Activated CD8-positive, alpha-beta memory T cell treated with anti-CD3 and anti-CD28 coated beads for 48 hours (primary cell): ENCODE measurements around the gene CASQ2.

Experiments used
- DNase-seq, 3 experiments: peaks; one replicate each; pipeline ENCODE4 v3.0.0-alpha.2; 2020; ENCODE audit warnings: low read depth in 2 of 3, low spot score in 2 of 3

CASQ2 gene

DNA sequence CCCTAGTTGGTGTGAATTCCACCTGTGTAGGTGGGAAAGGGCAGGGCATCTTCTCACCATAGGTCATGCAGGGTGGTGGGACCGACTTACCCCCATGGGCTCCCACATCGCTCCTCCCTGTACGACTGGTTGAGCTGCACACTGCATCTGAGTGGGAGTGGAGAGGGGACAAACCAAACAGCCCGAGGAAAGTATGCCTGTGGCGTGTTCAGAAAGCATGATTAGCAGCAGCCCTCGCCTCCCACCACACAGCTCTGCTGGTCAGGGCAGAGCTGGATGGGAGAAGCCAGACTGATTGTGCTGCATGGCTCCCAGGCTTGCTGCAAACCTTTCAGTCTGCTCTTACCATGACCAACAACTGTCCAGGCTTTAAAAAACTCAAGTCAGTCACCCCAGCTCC lies 102.3 kb downstream of the CASQ2 start:
- DNase-seq = no peak

DNA sequence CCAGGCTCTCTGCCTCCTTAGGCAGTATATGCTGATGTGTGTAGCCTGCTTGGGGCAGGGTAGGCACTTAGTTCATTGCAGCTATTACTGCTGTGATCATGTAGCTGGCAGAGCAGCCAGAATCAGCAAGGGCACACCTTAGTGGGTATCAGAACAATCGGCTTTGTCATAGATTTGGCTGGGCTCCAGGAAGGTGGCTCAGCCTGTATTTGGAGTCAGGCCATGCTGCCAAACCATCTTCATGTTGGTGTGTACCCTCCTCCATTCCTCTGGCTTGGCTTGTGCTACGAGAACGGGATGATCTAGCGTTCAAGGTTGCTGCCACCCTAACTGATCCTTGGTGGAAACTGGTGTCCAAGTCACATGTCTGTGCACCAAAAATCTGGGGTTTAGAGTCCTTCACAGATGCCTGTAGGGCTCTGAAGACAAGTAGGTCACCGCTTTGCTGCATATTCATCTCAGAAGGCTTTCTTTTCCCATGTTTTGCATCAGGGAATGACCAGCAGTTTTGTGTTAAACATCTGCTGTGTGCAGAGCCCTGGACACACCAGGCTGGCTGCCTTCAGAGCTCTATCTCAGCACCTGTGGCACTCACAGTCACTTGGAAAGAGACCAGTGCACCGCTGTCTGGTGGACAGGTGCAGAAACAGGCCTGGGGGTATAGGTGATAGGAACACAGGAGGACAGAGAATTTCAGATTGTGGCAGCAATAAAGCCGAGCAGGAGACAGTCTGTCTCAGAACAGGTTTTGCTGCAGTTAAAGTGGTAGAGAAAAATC lies 103.0 kb downstream of the CASQ2 start:
- no peak for DNase-seq

DNA sequence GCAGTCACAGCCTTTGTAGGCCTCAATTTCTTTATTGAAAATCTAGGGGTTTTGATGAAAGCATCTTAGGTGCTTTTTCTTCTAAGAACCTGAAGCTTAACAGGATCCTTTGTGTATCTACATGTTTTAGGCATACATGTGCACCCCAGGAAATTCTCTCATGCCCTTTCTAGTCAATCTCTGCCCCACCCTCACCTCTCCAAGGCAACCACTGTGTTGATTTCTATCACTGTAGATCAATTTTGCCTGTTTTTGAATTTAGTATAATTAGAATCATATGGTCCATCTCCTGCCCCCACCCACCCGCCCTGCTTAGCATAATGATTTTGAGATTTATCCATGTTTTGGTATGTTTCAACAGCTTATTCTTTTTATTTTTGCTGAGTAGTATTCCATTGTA lies 107.4 kb downstream of the CASQ2 start:
- no peak for DNase-seq

DNA sequence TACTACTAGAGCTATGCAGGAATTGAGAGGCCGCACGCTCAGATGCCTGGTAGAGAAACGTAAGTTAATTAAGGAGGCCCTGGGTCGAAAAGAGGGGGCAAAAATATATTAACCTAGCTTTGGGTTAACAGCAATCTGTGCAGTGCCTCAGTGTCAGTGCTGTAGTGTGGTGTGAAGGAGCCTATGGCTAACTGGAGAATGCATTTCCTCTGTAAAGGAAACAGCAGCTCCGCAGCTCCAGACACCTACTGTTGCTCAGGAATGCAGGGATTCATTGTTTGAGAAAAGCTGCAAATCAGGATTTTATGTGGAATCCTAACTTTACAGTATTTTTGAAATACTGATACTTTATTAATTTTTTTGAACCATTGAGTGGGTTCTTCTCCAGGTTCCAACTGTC lies 108.4 kb downstream of the CASQ2 start:
- no peak for DNase-seq

DNA sequence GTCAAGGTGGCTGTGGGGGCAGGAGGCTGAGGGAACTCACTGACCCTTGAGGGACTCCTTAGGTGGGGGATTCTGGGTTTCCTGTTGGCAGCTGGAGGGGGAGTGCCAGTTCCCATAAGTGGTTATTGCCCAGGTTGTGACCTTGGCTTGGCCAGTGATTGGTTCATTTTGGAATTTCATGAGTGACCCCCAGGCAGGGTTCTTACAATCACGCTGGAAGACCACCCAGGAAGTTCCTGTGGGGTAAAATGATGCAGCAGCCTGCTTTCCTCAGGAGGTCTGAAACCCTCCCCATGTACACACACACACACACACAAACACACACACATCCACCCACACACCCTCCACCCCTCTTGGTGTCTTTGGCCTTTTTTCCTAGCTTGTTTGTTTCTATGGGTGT lies 109.9 kb downstream of the CASQ2 start:
- DNase-seq = no peak

DNA sequence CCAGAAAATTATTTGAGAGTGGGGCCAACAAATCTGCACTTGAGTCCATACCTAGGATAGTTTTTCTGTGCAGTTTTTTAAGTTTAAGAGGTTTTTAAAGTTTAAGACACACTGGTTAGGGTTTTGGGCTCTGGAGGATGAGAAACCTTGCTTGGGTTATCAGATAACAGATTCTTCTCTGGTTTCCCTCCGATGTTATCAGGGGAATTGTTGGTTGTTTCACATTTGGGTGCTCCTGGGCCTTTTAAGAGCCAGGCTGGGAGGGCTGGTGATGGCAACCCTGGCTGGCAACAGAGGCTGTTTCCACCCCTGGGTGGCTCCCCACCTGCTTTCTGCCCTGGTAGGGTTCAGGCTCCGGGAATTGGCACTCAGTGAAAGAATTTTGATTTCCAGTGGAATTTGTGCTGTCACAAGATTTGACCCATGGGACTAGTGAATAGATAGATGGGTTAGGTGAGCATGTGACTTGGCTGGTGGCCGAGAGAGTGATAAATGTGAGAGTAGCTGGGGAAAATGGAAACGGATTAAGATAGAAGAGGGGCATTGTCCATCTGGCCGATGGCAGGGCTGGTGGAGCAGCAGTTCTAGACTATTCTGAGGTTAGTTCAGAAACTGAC lies 111.9 kb downstream of the CASQ2 start:
- DNase-seq = no peak

DNA sequence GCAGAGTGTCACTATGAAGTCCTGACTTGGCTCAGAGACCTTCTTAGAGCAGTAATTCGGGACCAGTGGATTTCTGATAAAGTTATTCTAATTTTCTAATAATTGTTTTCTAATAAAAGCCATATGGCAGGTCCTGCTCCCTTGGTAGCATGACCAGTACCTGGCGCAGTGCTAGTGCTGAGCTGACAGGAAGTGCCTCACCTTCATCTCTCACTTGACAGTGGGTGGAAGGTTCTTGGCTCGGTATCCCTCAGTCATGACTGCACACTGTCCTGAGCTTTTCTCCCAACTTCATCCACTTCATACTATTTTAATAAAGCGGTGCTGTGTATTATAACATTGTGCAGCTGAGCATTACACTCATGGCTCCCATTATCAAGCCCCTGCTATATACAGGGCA lies 112.6 kb downstream of the CASQ2 start:
- no peak for DNase-seq

DNA sequence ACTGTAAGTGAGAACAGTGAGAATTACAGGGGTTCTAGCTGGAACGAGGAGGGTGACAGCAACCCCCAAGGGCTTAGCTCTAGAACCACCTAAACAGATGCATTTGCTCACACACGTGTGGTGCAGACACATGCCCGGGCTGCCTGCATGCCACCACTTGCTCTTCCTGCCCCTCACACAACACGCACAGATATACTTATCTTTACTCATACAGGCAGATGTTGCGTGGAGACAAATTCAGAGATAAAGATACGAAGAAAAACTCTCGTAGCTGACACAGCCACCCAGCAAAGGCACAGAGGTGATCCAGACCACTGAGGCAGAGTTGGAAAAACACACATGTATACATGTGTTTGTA lies 113.2 kb downstream of the CASQ2 start:
- no peak for DNase-seq

DNA sequence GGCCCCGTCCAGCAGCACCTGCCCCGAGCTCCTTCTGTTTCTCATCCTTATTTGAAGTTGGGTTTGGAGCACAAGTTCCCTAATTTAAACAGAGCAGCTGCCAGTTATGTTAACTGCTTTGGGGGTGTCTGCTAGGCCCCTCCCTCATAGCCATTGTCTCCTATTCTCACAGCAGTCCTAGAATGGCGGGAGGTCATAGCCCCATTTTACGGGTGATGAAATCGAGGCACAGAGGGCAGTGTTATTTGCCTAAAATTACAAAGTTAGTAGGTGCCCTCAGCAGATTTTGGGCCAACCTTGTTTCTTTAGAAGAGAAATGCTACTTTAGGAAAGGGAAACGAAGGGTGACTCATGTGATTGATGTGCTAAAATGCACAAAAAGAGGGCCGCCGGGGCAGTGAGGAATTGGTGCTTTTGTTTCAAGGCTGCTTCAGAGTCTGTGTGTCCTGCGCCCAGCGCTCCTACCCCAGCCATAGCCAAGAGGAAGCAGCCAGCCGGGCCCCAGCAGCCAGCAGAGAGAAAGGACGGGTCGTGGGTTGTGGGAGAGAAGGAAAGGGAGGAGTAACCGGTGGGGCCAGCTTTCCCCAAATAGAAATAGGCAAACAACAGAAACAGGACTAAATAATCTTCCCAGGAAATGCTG lies 113.7 kb downstream of the CASQ2 start:
- DNase-seq = no peak

DNA sequence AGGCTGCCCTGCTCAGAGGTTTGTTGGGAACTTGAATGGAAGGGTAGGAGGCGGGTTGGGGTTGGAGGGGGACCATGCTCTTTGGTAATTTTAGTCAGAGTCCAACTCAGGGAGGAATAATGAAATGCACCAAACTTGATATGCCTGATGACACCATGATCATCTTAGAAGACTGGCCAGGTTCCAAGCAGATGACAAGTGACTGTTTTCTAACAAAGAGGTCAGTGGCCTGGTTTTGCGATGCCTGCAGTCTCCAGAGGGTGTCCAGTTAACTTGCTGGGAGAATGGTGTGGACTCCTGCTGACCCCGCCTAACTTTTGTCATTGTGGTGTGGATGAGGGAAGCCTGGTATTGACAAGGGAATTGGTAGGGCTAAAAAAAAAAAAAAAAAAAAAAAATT lies 114.4 kb downstream of the CASQ2 start:
- DNase-seq = no peak

DNA sequence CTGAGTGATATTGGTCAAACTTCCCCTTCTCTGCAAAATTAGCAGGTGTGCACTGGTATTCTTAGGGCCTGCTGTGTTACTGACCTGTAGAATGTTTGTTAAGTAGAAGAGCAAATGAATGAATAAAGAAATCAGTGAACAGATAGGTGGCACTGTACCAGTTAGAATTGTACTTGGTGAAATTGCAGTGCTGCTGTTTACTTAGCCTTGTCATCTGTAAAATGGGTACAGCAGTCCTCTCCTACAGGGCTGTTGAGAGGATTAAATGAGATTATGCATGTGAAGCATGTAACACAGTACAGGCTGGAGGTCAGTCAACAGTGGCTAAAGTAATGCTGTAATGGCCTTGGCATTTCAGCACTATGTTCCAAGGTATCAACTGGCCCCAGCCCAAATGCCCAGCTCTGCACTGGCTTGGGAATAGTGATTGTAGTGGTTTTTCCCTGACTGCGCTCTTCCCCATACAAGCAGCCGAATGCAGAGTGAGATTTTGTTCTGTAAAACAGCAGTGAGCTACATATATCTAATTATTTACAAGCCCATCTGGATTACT lies 116.2 kb downstream of the CASQ2 start:
- DNase-seq = no peak

DNA sequence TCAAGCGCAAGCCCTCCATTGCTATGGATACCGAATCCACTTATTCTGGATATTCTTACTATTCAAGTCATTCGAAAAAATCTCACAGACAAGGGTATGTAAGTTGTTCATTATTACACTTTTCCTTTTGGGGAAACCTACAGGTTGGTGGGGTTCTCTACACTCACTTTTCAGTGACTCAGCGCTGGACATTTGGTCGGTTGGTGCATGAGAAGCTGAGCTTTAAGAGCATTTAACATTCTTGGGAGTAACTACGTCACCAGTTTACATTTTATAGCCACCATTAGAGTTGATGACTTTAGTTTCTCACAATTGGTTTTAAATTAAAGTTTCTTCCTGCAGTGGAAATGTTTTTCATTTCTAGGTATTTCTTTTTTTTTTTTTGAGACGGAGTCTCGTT lies 117.1 kb downstream of the CASQ2 start:
- DNase-seq = no peak

DNA sequence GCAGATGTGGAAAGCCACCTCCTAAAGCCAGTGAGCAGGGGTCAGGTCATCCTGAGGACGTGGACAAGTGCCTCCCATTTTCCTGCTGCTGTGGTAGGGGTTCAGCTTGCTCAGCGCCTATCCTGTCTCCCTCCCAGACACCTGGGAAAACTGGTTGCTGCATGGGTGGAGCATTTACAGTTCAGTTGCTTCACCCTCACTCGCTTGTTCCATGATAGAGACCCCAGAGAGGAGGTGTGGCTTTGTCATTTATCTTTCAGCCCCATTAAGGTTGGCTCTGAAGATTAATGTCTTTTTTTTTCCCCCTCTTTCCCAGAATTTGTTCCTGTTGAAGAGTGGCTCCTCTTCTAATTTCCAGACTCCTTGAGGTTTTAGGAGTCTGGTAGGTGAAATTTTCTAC lies 117.6 kb downstream of the CASQ2 start:
- no peak for DNase-seq
